B cell (primary cell): ENCODE results near the gene TLR10. TPM values are rescaled to one million over a fixed set of nuclear protein-coding genes. Genes with fewer than 3 reads are reported as not detected.

ENCODE experiments used
- ATAC-seq: fragments of 200-7000 bp; cut with Tn5 transposase; one replicate; pipeline ENCODE4 v1.10.0; 2021; ENCODE audit warnings: low read depth, mild to moderate bottlenecking, moderate number of reproducible peaks, moderate library complexity
- CTCF ChIA-PET: fragments of 350-600 bp; sonication (Branson Sonifier 250); formaldehyde crosslinking; loops from one replicate; lab custom pipeline; 2021; ENCODE audit warnings: antibody characterized with exemption, inconsistent platforms; lab: Charles Lee
- POLR2A ChIA-PET: fragments of 350-600 bp; sonication (Branson Sonifier 250); formaldehyde crosslinking; loops from one replicate; lab custom pipeline; 2021; ENCODE audit warnings: antibody characterized with exemption; lab: Charles Lee
- DNase-seq: peaks from one replicate; pipeline ENCODE4 v3.0.0; 2013
- H2AFZ ChIP-seq: 2 replicates; pipeline ENCODE4 v1.6.1; 2012; ENCODE audit warnings: mild to moderate bottlenecking, low read depth, low read length; ENCODE audit not compliant: insufficient read depth, poor library complexity, severe bottlenecking
- H3K27ac ChIP-seq, 2 donors: 1 replicate in 1 of 2; 2 replicates in 1 of 2; pipeline ENCODE4 v1.5.1; 2012 to 2013; ENCODE audit warnings: low read length in 2 of 2, mild to moderate bottlenecking in 2 of 2, moderate library complexity in 1 of 2
- H3K27me3 ChIP-seq, 4 experiments: fragments of 200-600 bp in 1 of 4; sonication (generic) in 1 of 4; replicated peaks in 1 of 4; 1 replicate in 2 of 4; 2 replicates in 2 of 4; pipeline versions ENCODE4 v1.6.1 to v1.7.0; 2013 to 2016; ENCODE audit warnings: low read length in 3 of 4, mild to moderate bottlenecking in 2 of 4, mixed read lengths in 1 of 4, moderate library complexity in 1 of 4; ENCODE audit not compliant: insufficient read depth in 4 of 4, control insufficient read depth in 3 of 4; ENCODE audit errors: control extremely low read depth in 1 of 4
- H3K36me3 ChIP-seq, 2 experiments: replicated peaks in 1 of 2; 1 replicate in 1 of 2; 2 replicates in 1 of 2; pipeline versions ENCODE4 v1.6.1 to v1.7.1; 2013; ENCODE audit warnings: low read length in 1 of 2; ENCODE audit not compliant: insufficient read depth in 2 of 2, control insufficient read depth in 1 of 2; ENCODE audit errors: control extremely low read depth in 1 of 2, extremely low read depth in 1 of 2
- H3K4me1 ChIP-seq, 2 donors: fragments of 200-600 bp in 1 of 2; sonication (generic) in 1 of 2; 1 replicate in 1 of 2; 2 replicates in 1 of 2; pipeline versions ENCODE4 v1.5.1 to v1.6.1; 2013 to 2017; ENCODE audit warnings: low read length in 2 of 2; ENCODE audit not compliant: control insufficient read depth in 2 of 2, insufficient read depth in 2 of 2
- H3K4me2 ChIP-seq: replicated peaks from 2 replicates; pipeline ENCODE3; 2012; ENCODE audit warnings: mild to moderate bottlenecking, low read depth, low read length; ENCODE audit not compliant: poor library complexity, severe bottlenecking
- H3K4me3 ChIP-seq, 5 experiments: fragments of 200-600 bp in 1 of 5; sonication (generic) in 1 of 5; 1 replicate in 3 of 5; 2 replicates in 2 of 5; pipeline versions ENCODE4 v1.5.1 to v1.7.0; 2011 to 2016; ENCODE audit warnings: low read length in 4 of 5, mild to moderate bottlenecking in 4 of 5, low read depth in 2 of 5, control low read depth in 1 of 5, moderate library complexity in 1 of 5; ENCODE audit not compliant: insufficient read depth in 1 of 5; ENCODE audit errors: control extremely low read depth in 1 of 5, extremely low read depth in 1 of 5
- H3K79me2 ChIP-seq: fragments of 200-600 bp; sonication (generic); one replicate; pipeline ENCODE4 v1.6.0; 2016; ENCODE audit warnings: low read length; ENCODE audit not compliant: control insufficient read depth, insufficient read depth
- H3K9ac ChIP-seq: fragments of 200-600 bp; sonication (generic); 2 replicates; pipeline ENCODE4 v1.6.1; 2017; ENCODE audit warnings: mild to moderate bottlenecking, low read length, moderate library complexity
- H3K9me3 ChIP-seq, 3 donors: one replicate each; pipeline versions ENCODE4 v1.6.1 to v1.7.1; 2013; ENCODE audit warnings: low read length in 2 of 3; ENCODE audit not compliant: control insufficient read depth in 2 of 3, insufficient read depth in 1 of 3; ENCODE audit errors: control extremely low read depth in 1 of 3
- H4K20me1 ChIP-seq: 2 replicates; pipeline ENCODE4 v1.6.0; 2012; ENCODE audit warnings: mild to moderate bottlenecking, low read length; ENCODE audit not compliant: insufficient read depth, control insufficient read depth, poor library complexity, severe bottlenecking
- H3K27ac Mint-ChIP-seq: one replicate; pipeline ENCODE4 v1.8.0; 2021; ENCODE audit warnings: mixed read lengths
- H3K27me3 Mint-ChIP-seq: one replicate; pipeline ENCODE4 v1.8.0; 2021; ENCODE audit warnings: mixed read lengths
- H3K4me1 Mint-ChIP-seq: one replicate; pipeline ENCODE4 v1.8.0; 2021; ENCODE audit warnings: mixed read lengths
- H3K4me3 Mint-ChIP-seq: one replicate; pipeline ENCODE4 v1.8.0; 2021; ENCODE audit warnings: mixed read lengths
- H3K9me3 Mint-ChIP-seq: one replicate; pipeline ENCODE4 v1.8.0; 2022; ENCODE audit warnings: mixed read lengths; ENCODE audit not compliant: insufficient read depth
- CTCF ChIP-seq: fragments of 200-600 bp; IDR thresholded peaks from one replicate; pipeline ENCODE4 v1.8.0; 2022; ENCODE audit warnings: antibody characterized with exemption, mild to moderate bottlenecking
- EZH2 ChIP-seq: IDR thresholded peaks from 2 replicates; pipeline ENCODE4 v1.6.1; 2012; ENCODE audit warnings: borderline replicate concordance, low read depth, mild to moderate bottlenecking, moderate library complexity, low read length; ENCODE audit not compliant: insufficient read depth, poor library complexity, severe bottlenecking
- WGBS: methylation state at CpG from one replicate; pipeline ENCODE4 v1.1.5; 2013; ENCODE audit warnings: missing lambda C conversion rate; ENCODE audit not compliant: insufficient coverage; 5-methylcytosine and 5-hydroxymethylcytosine counted together
- intact Hi-C: fragments of 100-400 bp; cut with micrococcal nuclease; formaldehyde crosslinking; loops from one replicate; pipeline ENCODE4 v1.10.0; 2022
- polyA plus RNA-seq: library from polyadenylated mRNA; depleted of rRNA; stranded (reverse); fragments of >200 nt; gene quantifications from 2 replicates; pipeline ENCODE4 v1.2.3, GENCODE V29; 2012
- total RNA-seq, 2 donors: library from RNA; stranded (reverse); fragments of 120-200 nt in 1 of 2; gene quantifications; 1 replicate in 1 of 2; 2 replicates in 1 of 2; pipeline versions ENCODE4 v1.2.3 to v1.2.4, GENCODE V29; 2013 to 2022

The TLR10 gene
- total and polyA plus RNA-seq, 2 donors (not counting 1 experiment from before 2014, with no cell fraction given) = 48.0 to 51.5 TPM

- CTCF ChIA-PET = interaction anchor here (0.8 to 3.3 kb wide), 7 partner anchors 25 to 555 kb away, joined by 3 to 24 read pairs (median 5); partner anchors contain the start of gene TLR10
- no peak overlapping the region for H3K27ac Mint-ChIP-seq
- POLR2A ChIA-PET = interaction anchor here (0.6 kb wide), 1 partner anchor 631 kb away, joined by 3 read pairs; no protein-coding TSS in a partner anchor
- no peak overlapping the region for H3K27ac ChIP-seq
- no peak overlapping the region for H3K4me3 Mint-ChIP-seq
- intact Hi-C loops = no loop called here
- WGBS = 100% methylated on average over 1 of the region's 2 CpGs
- no peak overlapping the region for H3K4me3 ChIP-seq
- H3K9me3 Mint-ChIP-seq = peaks cover 2% of the 10 kb centered on the region
- no peaks in the 10 kb centered on the region for H3K36me3 ChIP-seq
- peaks cover 25% of the 10 kb centered on the region for H3K4me1 Mint-ChIP-seq
- H4K20me1 ChIP-seq = no peaks in the 10 kb centered on the region
- peaks cover 0 to 12% (median 0%) of the 10 kb centered on the region in 3 donors for H3K9me3 ChIP-seq
- H3K4me2 ChIP-seq = no peak overlapping the region
- no peak for TF ChIP-seq EZH2
- no peak for TF ChIP-seq CTCF
- H3K27me3 ChIP-seq = no peaks in the 10 kb centered on the region
- no peak overlapping the region for H3K9ac ChIP-seq
- no peaks in the 10 kb centered on the region for H3K79me2 ChIP-seq
- DNase-seq = no peak
- H3K27me3 Mint-ChIP-seq = no peaks in the 10 kb centered on the region
- no peak overlapping the region for H2AFZ ChIP-seq
- H3K4me1 ChIP-seq = peaks cover 13 to 24% of the 10 kb centered on the region in 2 donors
- no peak for ATAC-seq
Measured at GRCh38 chr4:38734911-38735310, 47.9 kb downstream of the TLR10 start.

DNA sequence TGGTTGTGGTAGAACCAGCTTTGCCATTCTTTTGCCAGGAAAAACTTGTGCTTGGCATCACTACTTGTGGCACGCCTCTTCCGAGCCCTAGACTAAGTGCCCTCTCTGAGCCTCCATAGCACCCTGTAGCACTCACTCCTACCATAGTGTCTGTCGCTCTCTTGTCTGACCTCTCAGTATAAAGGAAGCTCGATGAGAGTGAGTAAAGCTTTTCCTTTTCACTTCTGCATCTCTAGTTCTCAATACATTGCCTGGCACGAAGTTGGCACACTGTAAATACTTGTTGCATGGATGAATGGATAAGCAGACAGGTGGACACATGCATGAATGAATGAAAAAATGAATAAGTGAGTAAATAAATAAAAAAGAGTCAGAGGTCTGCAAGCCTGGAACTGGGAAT lies 48.3 kb downstream of the TLR10 start:
- Histone ChIP-seq H4K20me1 (no peaks in the 10 kb centered on the region), H3K4me2 (no peak overlapping the region), H2AFZ (no peak overlapping the region), H3K27me3 (no peaks in the 10 kb centered on the region), H3K9ac (no peak overlapping the region), H3K9me3 (peaks cover 0 to 12% (median 0%) of the 10 kb centered on the region in 3 donors), H3K79me2 (no peaks in the 10 kb centered on the region), H3K36me3 (no peaks in the 10 kb centered on the region), H3K4me3 (no peak overlapping the region), H3K4me1 (peaks cover 13 to 27% of the 10 kb centered on the region in 2 donors), H3K27ac (no peak overlapping the region)
- intact Hi-C loops = no loop called here
- ATAC-seq = no peak
- Mint-ChIP-seq H3K9me3 (peaks cover 2% of the 10 kb centered on the region), H3K27me3 (no peaks in the 10 kb centered on the region), H3K27ac (no peak overlapping the region), H3K4me3 (no peak overlapping the region), H3K4me1 (peaks cover 26% of the 10 kb centered on the region)
- no peak for DNase-seq
- ChIA-PET POLR2A (interaction anchor here (0.6 kb wide), 1 partner anchor 631 kb away, joined by 3 read pairs; no protein-coding TSS in a partner anchor), CTCF (interaction anchor here (0.8 to 3.3 kb wide), 7 partner anchors 25 to 555 kb away, joined by 3 to 24 read pairs (median 5); partner anchors contain the start of gene TLR10)
- no peak for TF ChIP-seq EZH2
- TF ChIP-seq CTCF = no peak
- WGBS = no CpG with 5 or more reads among the region's 5 CpGs
